CD14-positive monocyte (primary cell): ENCODE measurements around the gene SLC12A7. TPM values are rescaled to one million over a fixed set of nuclear protein-coding genes. Genes with fewer than 3 reads are reported as not detected.
"Not testable (repeated sequence)": the region's sequence is repeated elsewhere in the genome, so short reads cannot be mapped to it uniquely, and the experiment has no call there.

Source experiments
- DNase-seq, 3 donors: peaks; one replicate each; pipeline ENCODE4 v3.0.0-alpha.2; 2011 to 2022
- H2AFZ ChIP-seq: 2 replicates; pipeline ENCODE4 v1.6.0; 2012; ENCODE audit warnings: mild to moderate bottlenecking, low read depth, low read length, inconsistent platforms; ENCODE audit not compliant: insufficient read depth, poor library complexity, severe bottlenecking
- H3K27ac ChIP-seq, 2 donors: 1 replicate in 1 of 2; 2 replicates in 1 of 2; pipeline ENCODE4 v1.5.1; 2012 to 2013; ENCODE audit warnings: low read length in 2 of 2, control low read depth in 1 of 2, inconsistent platforms in 1 of 2, low read depth in 1 of 2, mild to moderate bottlenecking in 1 of 2
- H3K27me3 ChIP-seq, 2 donors: one replicate each; pipeline versions ENCODE4 v1.6.0 to v1.6.1; 2011 to 2013; ENCODE audit warnings: low read length in 2 of 2; ENCODE audit not compliant: control insufficient read depth in 2 of 2, insufficient read depth in 2 of 2
- H3K36me3 ChIP-seq, 2 donors: replicated peaks in 1 of 2; 1 replicate in 1 of 2; 2 replicates in 1 of 2; pipeline versions ENCODE4 v1.5.1 to v1.6.1; 2012 to 2013; ENCODE audit warnings: low read length in 2 of 2, control low read depth in 1 of 2, inconsistent platforms in 1 of 2, mild to moderate bottlenecking in 1 of 2; ENCODE audit not compliant: insufficient read depth in 2 of 2, control insufficient read depth in 1 of 2
- H3K4me1 ChIP-seq, 2 donors: 1 replicate in 1 of 2; 2 replicates in 1 of 2; pipeline versions ENCODE4 v1.5.1 to v1.6.1; 2012 to 2013; ENCODE audit warnings: low read length in 2 of 2, control low read depth in 1 of 2, inconsistent platforms in 1 of 2, mild to moderate bottlenecking in 1 of 2, moderate library complexity in 1 of 2; ENCODE audit not compliant: insufficient read depth in 2 of 2, control insufficient read depth in 1 of 2
- H3K4me2 ChIP-seq: replicated peaks from 2 replicates; pipeline ENCODE3; 2012; ENCODE audit warnings: low read length, moderate library complexity, mild to moderate bottlenecking; ENCODE audit not compliant: poor library complexity, severe bottlenecking; ENCODE audit errors: extremely low read depth
- H3K4me3 ChIP-seq, 3 experiments: fragments of 200-600 bp in 1 of 3; sonication (generic) in 1 of 3; replicated peaks in 1 of 3; 1 replicate in 2 of 3; 2 replicates in 1 of 3; pipeline ENCODE4 v1.5.1; 2011 to 2013; ENCODE audit warnings: low read length in 3 of 3, mild to moderate bottlenecking in 3 of 3, control low read depth in 2 of 3, low read depth in 2 of 3, inconsistent platforms in 1 of 3, moderate library complexity in 1 of 3
- H3K79me2 ChIP-seq: 2 replicates; pipeline ENCODE4 v1.6.0; 2012; ENCODE audit warnings: mild to moderate bottlenecking, control low read depth, inconsistent platforms, low read length, moderate library complexity; ENCODE audit not compliant: insufficient read depth
- H3K9ac ChIP-seq: 2 replicates; pipeline ENCODE4 v1.6.0; 2017; ENCODE audit warnings: low read length, mild to moderate bottlenecking; ENCODE audit not compliant: insufficient read depth, poor library complexity, severe bottlenecking
- H3K9me3 ChIP-seq, 2 donors: replicated peaks in 1 of 2; 1 replicate in 1 of 2; 2 replicates in 1 of 2; pipeline versions ENCODE4 v1.5.1 to v1.6.1; 2012 to 2013; ENCODE audit warnings: low read length in 2 of 2, control low read depth in 1 of 2; ENCODE audit not compliant: control insufficient read depth in 1 of 2, insufficient read depth in 1 of 2
- H4K20me1 ChIP-seq: 2 replicates; pipeline ENCODE4 v1.6.0; 2012; ENCODE audit warnings: mild to moderate bottlenecking, low read length, control low read depth, moderate library complexity; ENCODE audit not compliant: insufficient read depth
- H3K27ac Mint-ChIP-seq, 7 donors: one replicate each; pipeline ENCODE4 v1.8.0; 2020; ENCODE audit warnings: mild to moderate bottlenecking in 7 of 7, mixed read lengths in 7 of 7, moderate library complexity in 6 of 7, inconsistent platforms in 2 of 7
- H3K27me3 Mint-ChIP-seq, 3 donors: one replicate each; pipeline ENCODE4 v1.8.0; 2021 to 2022; ENCODE audit warnings: low read depth in 3 of 3, mild to moderate bottlenecking in 3 of 3, mixed read lengths in 3 of 3, moderate library complexity in 3 of 3, inconsistent platforms in 1 of 3
- H3K36me3 Mint-ChIP-seq, 2 donors: one replicate each; pipeline ENCODE4 v1.8.0; 2020; ENCODE audit warnings: mixed read lengths in 2 of 2, inconsistent platforms in 1 of 2, mild to moderate bottlenecking in 1 of 2
- H3K4me1 Mint-ChIP-seq: one replicate; pipeline ENCODE4 v1.8.0; 2020; ENCODE audit warnings: mild to moderate bottlenecking, mixed read lengths
- H3K4me3 Mint-ChIP-seq, 2 donors: one replicate each; pipeline ENCODE4 v1.8.0; 2020; ENCODE audit warnings: mild to moderate bottlenecking in 2 of 2, mixed read lengths in 2 of 2, moderate library complexity in 1 of 2
- H3K9me3 Mint-ChIP-seq, 7 donors: one replicate each; pipeline ENCODE4 v1.8.0; 2020 to 2022; ENCODE audit warnings: mixed read lengths in 7 of 7, mild to moderate bottlenecking in 6 of 7, moderate library complexity in 6 of 7, inconsistent platforms in 2 of 7
- CTCF ChIP-seq: fragments of 200-600 bp; IDR thresholded peaks from one replicate; pipeline ENCODE4 v1.8.0; 2022; ENCODE audit warnings: antibody characterized with exemption, mild to moderate bottlenecking
- WGBS: methylation state at CpG from one replicate; pipeline ENCODE4 v1.1.5; 2013; ENCODE audit warnings: missing lambda C conversion rate; ENCODE audit not compliant: insufficient coverage; 5-methylcytosine and 5-hydroxymethylcytosine counted together
- intact Hi-C, 2 donors: fragments of 100-400 bp; cut with micrococcal nuclease; formaldehyde crosslinking; loops; one replicate each; pipeline versions ENCODE4 v1.15.0 to v1.15.1; 2023
- polyA plus RNA-seq, 3 donors: library from polyadenylated mRNA; depleted of rRNA in 1 of 3; unstranded in 2 of 3; stranded (reverse) in 1 of 3; fragments of 300-500 nt in 2 of 3; fragments of >200 nt in 1 of 3; fragmentation: Illumina TruSeq in 2 of 3; gene quantifications; 1 replicate in 2 of 3; 2 replicates in 1 of 3; pipeline ENCODE4 v1.2.3, GENCODE V29; 2012 to 2021

Gene SLC12A7
- polyA plus RNA-seq, 3 donors: 8.2 to 31.2 (median 12.5) TPM

- Mint-ChIP-seq H3K27ac (no peak overlapping the region), H3K4me1 (no peaks in the 10 kb centered on the region), H3K36me3 (no peaks in the 10 kb centered on the region), H3K4me3 (no peak overlapping the region), H3K27me3 (peaks cover 0 to 5% (median 3%) of the 10 kb centered on the region in 3 donors), H3K9me3 (peaks cover 0 to 2% (median 0%) of the 10 kb centered on the region in 7 donors)
- 87% methylated on average over 23 of the region's 29 CpGs for WGBS
- H2AFZ ChIP-seq: no peak overlapping the region
- H4K20me1 ChIP-seq: no peaks in the 10 kb centered on the region
- no peak for TF ChIP-seq CTCF
- H3K4me1 ChIP-seq: no peaks in the 10 kb centered on the region
- no peak overlapping the region for H3K27ac ChIP-seq
- DNase-seq: no peak
- no peak overlapping the region for H3K4me2 ChIP-seq
- no peaks in the 10 kb centered on the region for H3K79me2 ChIP-seq
- no peak overlapping the region for H3K4me3 ChIP-seq
- intact Hi-C loops: no loop called here
- H3K9me3 ChIP-seq: no peaks in the 10 kb centered on the region
- H3K27me3 ChIP-seq: no peaks in the 10 kb centered on the region
- H3K36me3 ChIP-seq: no peaks in the 10 kb centered on the region
- H3K9ac ChIP-seq: no peak overlapping the region
Measured at GRCh38 chr5:1026700-1027621, 84.9 kb downstream of the SLC12A7 start.

DNA sequence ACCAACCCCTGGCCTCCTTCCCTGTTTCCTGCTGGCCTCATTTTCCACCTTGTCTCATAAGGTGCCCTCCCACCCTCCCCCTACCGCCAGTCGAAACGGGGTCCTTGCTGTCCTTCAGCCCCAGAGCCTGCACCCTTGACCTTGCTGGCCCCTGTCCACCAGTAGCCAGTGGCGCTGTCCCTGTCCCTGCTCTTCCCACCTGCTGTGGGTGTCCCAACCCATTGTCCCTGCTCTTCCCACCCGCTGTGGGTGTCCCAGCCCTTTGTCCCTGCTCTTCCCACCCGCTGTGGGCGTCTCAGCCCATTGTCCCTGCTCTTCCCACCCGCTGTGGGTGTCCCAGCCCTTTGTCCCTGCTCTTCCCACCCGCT lies 89.9 kb downstream of the SLC12A7 start:
- H4K20me1 ChIP-seq, H2AFZ ChIP-seq, intact Hi-C loops, H3K4me3 Mint-ChIP-seq, H3K4me1 Mint-ChIP-seq, H3K4me3 ChIP-seq, H3K9ac ChIP-seq, H3K36me3 ChIP-seq, H3K4me2 ChIP-seq, H3K9me3 ChIP-seq, H3K79me2 ChIP-seq, H3K27ac ChIP-seq, DNase-seq, H3K27me3 ChIP-seq, H3K27me3 Mint-ChIP-seq, H3K9me3 Mint-ChIP-seq, H3K4me1 ChIP-seq, H3K27ac Mint-ChIP-seq, H3K36me3 Mint-ChIP-seq: not testable (repeated sequence)
- 100% methylated on average over 5 of the region's 9 CpGs for WGBS
